Small intestine (tissue), 7 donors: Measurements from ENCODE around the gene ARHGAP10. TPM values are rescaled to one million over a fixed set of nuclear protein-coding genes. Genes with fewer than 3 reads are reported as not detected.

ENCODE experiments used
- DNase-seq, 2 donors: peaks; one replicate each; pipeline versions ENCODE4 v3.0.0 to v3.0.0-alpha.2; 2013
- FAIRE-seq: peaks from 2 replicates; lab custom pipeline; 2012; peaks lifted over from hg19 to GRCh38; lab: Jason Lieb, UNC
- H3K27ac ChIP-seq, 3 donors: one replicate each; pipeline ENCODE4 v1.5.1; 2013; ENCODE audit warnings: low read length in 2 of 3, mild to moderate bottlenecking in 2 of 3, control low read depth in 1 of 3, inconsistent platforms in 1 of 3, low read depth in 1 of 3, moderate library complexity in 1 of 3
- H3K27me3 ChIP-seq, 3 donors: one replicate each; pipeline ENCODE4 v1.6.1; 2013; ENCODE audit warnings: low read length in 3 of 3, inconsistent platforms in 1 of 3; ENCODE audit not compliant: control insufficient read depth in 3 of 3, insufficient read depth in 3 of 3
- H3K36me3 ChIP-seq, 3 donors: one replicate each; pipeline ENCODE4 v1.6.1; 2013; ENCODE audit warnings: low read length in 3 of 3, inconsistent platforms in 1 of 3, low read depth in 1 of 3, mild to moderate bottlenecking in 1 of 3, moderate library complexity in 1 of 3; ENCODE audit not compliant: control insufficient read depth in 3 of 3, insufficient read depth in 2 of 3
- H3K4me1 ChIP-seq, 3 donors: one replicate each; pipeline ENCODE4 v1.6.1; 2013; ENCODE audit warnings: low read length in 2 of 3, inconsistent platforms in 1 of 3, low read depth in 1 of 3, mild to moderate bottlenecking in 1 of 3, moderate library complexity in 1 of 3; ENCODE audit not compliant: control insufficient read depth in 3 of 3, insufficient read depth in 2 of 3
- H3K4me3 ChIP-seq, 3 donors: one replicate each; pipeline ENCODE4 v1.5.1; 2013; ENCODE audit warnings: low read length in 3 of 3, control low read depth in 1 of 3, inconsistent platforms in 1 of 3, low read depth in 1 of 3, mild to moderate bottlenecking in 1 of 3, moderate library complexity in 1 of 3
- H3K9me3 ChIP-seq, 2 donors: one replicate each; pipeline ENCODE4 v1.6.1; 2013; ENCODE audit warnings: low read depth in 1 of 2, low read length in 1 of 2; ENCODE audit not compliant: control insufficient read depth in 2 of 2, insufficient read depth in 1 of 2
- WGBS, 3 donors: extraction: QIAGEN DNeasy Blood & Tissue Kit; methylation state at CpG; one replicate each; pipeline ENCODE4 v1.1.7; 2013; 5-methylcytosine and 5-hydroxymethylcytosine counted together
- polyA plus RNA-seq, 4 donors: library from polyadenylated mRNA; stranded (reverse) in 3 of 4; unstranded in 1 of 4; fragments of 200-250 nt in 3 of 4; fragments of 120-200 nt in 1 of 4; gene quantifications; one replicate each; pipeline versions ENCODE4 v1.2.1 to v1.2.3, GENCODE V29; 2013
- donor health status: healthy with polysubstance abuse.
- donor health status: control.
- donor health status: control.
- donor health status: Bipolar disorder and iron deficiency.
- donor health status: healthy.

Gene ARHGAP10
- polyA plus RNA-seq, 4 donors = 3.4 to 13.2 (median 6.7) TPM

DNA sequence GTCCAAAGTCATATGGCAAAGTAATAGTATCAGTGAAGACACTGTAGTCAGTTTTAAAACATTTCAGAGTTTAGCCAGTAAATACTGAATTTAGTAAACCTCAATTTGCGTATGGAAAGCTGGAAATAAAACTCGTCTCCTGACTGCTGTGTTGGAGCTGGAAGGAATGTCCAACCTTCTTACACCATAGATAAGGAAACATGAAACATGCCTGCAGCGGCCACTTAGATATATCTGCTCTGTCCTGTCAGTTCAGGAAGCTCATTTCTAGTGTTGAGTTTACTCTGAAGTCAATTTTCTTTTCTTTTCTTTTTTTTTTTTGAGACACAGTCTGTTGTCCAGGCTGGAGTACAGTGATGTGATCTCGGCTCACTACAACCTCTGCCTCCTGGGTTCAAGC is 21.2 kb downstream of the ARHGAP10 start:
- Histone ChIP-seq H3K4me3 (no peak overlapping the region), H3K27me3 (peaks cover 0 to 2% (median 0%) of the 10 kb centered on the region in 3 donors), H3K9me3 (no peaks in the 10 kb centered on the region), H3K4me1 (peaks cover 0 to 14% (median 4%) of the 10 kb centered on the region in 3 donors), H3K27ac (no peak overlapping the region), H3K36me3 (peaks cover 0 to 6% (median 0%) of the 10 kb centered on the region in 3 donors)
- FAIRE-seq (no peak), DNase-seq (no peak)
- 87 to 96% (median 95%) methylated on average over 4 of the region's 4 CpGs for WGBS, 3 donors

GRCh38 chr4:147754037-147754445 is 22.2 kb downstream of the ARHGAP10 start:
- peaks cover 0 to 2% (median 0%) of the 10 kb centered on the region in 3 donors for H3K27me3 ChIP-seq
- H3K4me1 ChIP-seq = peaks cover 0 to 10% (median 4%) of the 10 kb centered on the region in 3 donors
- H3K4me3 ChIP-seq = no peak overlapping the region
- 63 to 73% (median 69%) methylated on average over 3 of the region's 3 CpGs for WGBS, 3 donors
- FAIRE-seq (no peak), DNase-seq (no peak)
- H3K36me3 ChIP-seq = peaks cover 0 to 6% (median 0%) of the 10 kb centered on the region in 3 donors
- H3K27ac ChIP-seq = no peak overlapping the region
- H3K9me3 ChIP-seq = no peaks in the 10 kb centered on the region

GRCh38 chr4:147755561-147756295 is 23.8 kb downstream of the ARHGAP10 start:
- DNase-seq = peak; percentile 36 to 42
- H3K27me3 ChIP-seq = peaks cover 0 to 2% (median 0%) of the 10 kb centered on the region in 3 donors
- H3K36me3 ChIP-seq = peaks cover 0 to 6% (median 0%) of the 10 kb centered on the region in 3 donors
- no peak for FAIRE-seq
- no peak overlapping the region for H3K4me3 ChIP-seq
- H3K4me1 ChIP-seq = peaks cover 0 to 11% (median 10%) of the 10 kb centered on the region in 3 donors
- WGBS, 3 donors = 51 to 61% (median 59%) methylated on average over 3 of the region's 3 CpGs
- peak overlapping the region in 1 of 3 donors; percentile 34 for H3K27ac ChIP-seq
- H3K9me3 ChIP-seq = no peaks in the 10 kb centered on the region

- WGBS, 3 donors = 73 to 93% (median 90%) methylated on average over 1 of the region's 1 CpG
- Histone ChIP-seq H3K9me3 (no peaks in the 10 kb centered on the region), H3K4me1 (peaks cover 0 to 11% (median 10%) of the 10 kb centered on the region in 3 donors), H3K27ac (no peak overlapping the region), H3K4me3 (no peak overlapping the region), H3K27me3 (peaks cover 0 to 2% (median 0%) of the 10 kb centered on the region in 3 donors), H3K36me3 (peaks cover 0 to 6% (median 0%) of the 10 kb centered on the region in 3 donors)
- DNase-seq = no peak
- no peak for FAIRE-seq
Measured at GRCh38 chr4:147756417-147756816, 24.5 kb downstream of the ARHGAP10 start.

- H3K27ac ChIP-seq = no peak overlapping the region
Measured at GRCh38 chr4:147760176-147760575, 28.3 kb downstream of the ARHGAP10 start.

GRCh38 chr4:147760695-147761094 is 28.8 kb downstream of the ARHGAP10 start:
- no peak overlapping the region for H3K27ac ChIP-seq
- DNase-seq = no peak

More at GRCh38 chr4:147760176-147760575, 28.3 kb downstream of the ARHGAP10 start:
- FAIRE-seq = no peak
- Histone ChIP-seq H3K27me3 (peaks cover 0 to 2% (median 0%) of the 10 kb centered on the region in 3 donors), H3K4me1 (peaks cover 0 to 11% (median 9%) of the 10 kb centered on the region in 3 donors), H3K9me3 (no peaks in the 10 kb centered on the region), H3K36me3 (peaks cover 0 to 6% (median 0%) of the 10 kb centered on the region in 3 donors), H3K4me3 (no peak overlapping the region)
- DNase-seq = no peak
- 62 to 74% (median 64%) methylated on average over 6 of the region's 6 CpGs for WGBS, 3 donors

DNA sequence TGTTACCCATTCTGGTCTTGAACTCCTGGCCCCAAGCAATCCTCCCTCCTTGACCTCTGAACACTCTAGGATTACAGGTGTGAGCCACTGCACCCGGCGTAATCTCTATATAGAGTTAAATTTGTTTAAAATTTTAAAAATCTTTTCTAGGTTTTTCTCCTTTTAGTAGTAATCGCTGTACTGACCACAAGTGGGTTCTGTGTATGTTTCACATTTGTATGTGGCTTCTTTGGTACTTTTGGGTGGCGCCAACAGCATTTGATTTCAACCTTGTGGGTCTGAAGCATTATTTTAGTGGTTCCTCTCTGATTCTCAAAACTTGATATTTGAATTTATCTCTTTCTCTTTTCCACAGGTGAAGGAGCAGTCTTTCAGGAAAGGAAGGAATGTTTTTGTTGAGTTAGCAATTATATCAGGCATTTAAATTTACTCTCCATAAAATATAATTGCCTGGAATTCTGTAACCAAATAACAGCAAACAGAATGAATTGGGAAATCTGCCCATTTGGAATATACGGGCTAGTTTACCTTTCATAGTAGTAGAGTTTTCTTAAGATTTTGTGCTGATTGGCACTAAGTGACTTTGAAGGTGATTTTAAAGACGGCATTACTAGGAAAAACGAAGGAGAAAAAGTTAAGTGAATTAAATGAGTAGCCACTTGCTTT is 29.5 kb downstream of the ARHGAP10 start:
- Histone ChIP-seq H3K27me3 (peaks cover 0 to 2% (median 0%) of the 10 kb centered on the region in 3 donors), H3K27ac (no peak overlapping the region), H3K9me3 (no peaks in the 10 kb centered on the region), H3K4me1 (peaks cover 0 to 7% (median 0%) of the 10 kb centered on the region in 3 donors), H3K36me3 (peaks cover 0 to 6% (median 0%) of the 10 kb centered on the region in 3 donors), H3K4me3 (no peak overlapping the region)
- 74 to 84% (median 77%) methylated on average over 7 of the region's 7 CpGs for WGBS, 3 donors
- FAIRE-seq = no peak
- DNase-seq = no peak

More at GRCh38 chr4:147760695-147761094, 28.8 kb downstream of the ARHGAP10 start:
- peaks cover 0 to 2% (median 0%) of the 10 kb centered on the region in 3 donors for H3K27me3 ChIP-seq
- H3K36me3 ChIP-seq = peaks cover 0 to 6% (median 0%) of the 10 kb centered on the region in 3 donors
- H3K4me1 ChIP-seq = peaks cover 0 to 11% (median 4%) of the 10 kb centered on the region in 3 donors
- no peak for FAIRE-seq
- no peaks in the 10 kb centered on the region for H3K9me3 ChIP-seq
- 48 to 62% (median 61%) methylated on average over 1 of the region's 1 CpG for WGBS, 3 donors
- H3K4me3 ChIP-seq = no peak overlapping the region

DNA sequence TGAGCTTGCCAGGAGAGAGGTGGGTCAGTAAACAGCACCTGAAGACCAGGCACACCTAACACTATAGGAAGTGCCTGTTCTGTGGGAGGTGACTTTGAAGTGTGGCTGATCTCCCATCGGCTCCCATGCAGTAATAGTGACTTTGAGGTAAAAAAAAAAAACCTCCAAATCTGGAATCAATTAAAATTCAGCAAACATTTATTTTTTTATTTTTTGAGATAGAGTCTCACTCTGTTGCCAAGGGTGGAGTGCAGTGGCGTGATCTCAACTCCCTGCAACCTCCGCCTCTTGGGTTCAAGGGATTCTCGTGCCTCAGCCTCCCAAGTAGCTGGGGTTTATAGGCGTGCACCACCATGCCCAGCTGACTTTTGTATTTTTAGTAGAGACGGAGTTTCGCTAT is 32.4 kb downstream of the ARHGAP10 start:
- Histone ChIP-seq H3K27ac (no peak overlapping the region), H3K4me3 (no peak overlapping the region), H3K27me3 (no peaks in the 10 kb centered on the region), H3K9me3 (no peaks in the 10 kb centered on the region), H3K4me1 (peaks cover 0 to 6% (median 6%) of the 10 kb centered on the region in 3 donors), H3K36me3 (no peaks in the 10 kb centered on the region)
- no peak for DNase-seq
- WGBS, 3 donors = 78 to 82% (median 80%) methylated on average over 7 of the region's 7 CpGs
- no peak for FAIRE-seq
